A549 treated with DMSO at 1 μM for 4 hours (cell line): ENCODE data around the gene DYNC1LI1. TPM values are rescaled to one million over a fixed set of nuclear protein-coding genes. Genes with fewer than 3 reads are reported as not detected.

Experiments used
- total RNA-seq: library from RNA; stranded (reverse); fragments of 200-300 nt; extraction: Qiagen RNA extraction; gene quantifications from 5 replicates; pipeline ENCODE4 v1.2.3, GENCODE V29; 2022; ENCODE audit warnings: low read depth

The DYNC1LI1 gene
- 37.8 to 44.8 TPM (median 42.3 TPM) in 5 replicates for total RNA-seq

DNA sequence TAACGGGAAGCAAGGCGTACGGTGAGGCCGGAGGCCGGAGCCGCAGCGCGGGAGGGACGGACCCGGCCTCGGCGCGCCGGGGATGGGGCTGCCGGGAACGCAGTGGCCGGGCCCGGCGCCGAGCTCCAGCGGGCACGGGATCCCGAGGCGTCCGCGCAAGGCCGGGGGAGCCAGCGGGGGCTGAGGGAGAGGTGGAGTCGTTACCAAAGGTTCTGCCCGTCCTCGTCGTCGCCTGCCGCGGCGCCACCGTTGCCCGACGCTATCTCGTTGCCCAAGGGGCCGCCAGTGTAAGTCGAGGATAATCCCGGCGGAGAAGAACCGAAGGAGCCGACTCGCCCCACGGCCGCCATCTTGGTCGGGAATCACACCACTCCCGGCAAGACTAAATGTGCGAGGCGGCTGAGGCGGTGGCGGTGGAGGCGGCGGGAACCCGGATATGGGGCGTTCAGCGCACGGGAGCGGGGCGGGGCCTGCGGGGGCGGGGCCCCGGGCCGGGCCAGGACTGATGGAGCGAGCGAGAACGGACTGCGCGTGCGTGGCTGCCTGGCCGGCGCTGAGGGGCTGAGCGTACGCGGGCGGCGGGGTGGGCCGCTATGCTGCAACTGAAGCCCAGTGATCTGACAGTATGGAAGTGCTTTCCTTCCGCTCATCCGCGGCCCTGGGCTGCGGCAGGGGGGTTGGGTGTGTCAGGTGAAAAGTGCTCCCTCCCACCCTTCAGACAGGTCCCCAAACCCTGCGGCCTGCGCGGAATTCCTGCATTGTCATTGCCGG is at the start of gene DYNC1LI1:
Gene DYNC1LI1, minus strand, starts transcription at position 438 of the 771 bp plus-strand sequence. Its CDS starts 88 bp downstream, at position 350.

DNA sequence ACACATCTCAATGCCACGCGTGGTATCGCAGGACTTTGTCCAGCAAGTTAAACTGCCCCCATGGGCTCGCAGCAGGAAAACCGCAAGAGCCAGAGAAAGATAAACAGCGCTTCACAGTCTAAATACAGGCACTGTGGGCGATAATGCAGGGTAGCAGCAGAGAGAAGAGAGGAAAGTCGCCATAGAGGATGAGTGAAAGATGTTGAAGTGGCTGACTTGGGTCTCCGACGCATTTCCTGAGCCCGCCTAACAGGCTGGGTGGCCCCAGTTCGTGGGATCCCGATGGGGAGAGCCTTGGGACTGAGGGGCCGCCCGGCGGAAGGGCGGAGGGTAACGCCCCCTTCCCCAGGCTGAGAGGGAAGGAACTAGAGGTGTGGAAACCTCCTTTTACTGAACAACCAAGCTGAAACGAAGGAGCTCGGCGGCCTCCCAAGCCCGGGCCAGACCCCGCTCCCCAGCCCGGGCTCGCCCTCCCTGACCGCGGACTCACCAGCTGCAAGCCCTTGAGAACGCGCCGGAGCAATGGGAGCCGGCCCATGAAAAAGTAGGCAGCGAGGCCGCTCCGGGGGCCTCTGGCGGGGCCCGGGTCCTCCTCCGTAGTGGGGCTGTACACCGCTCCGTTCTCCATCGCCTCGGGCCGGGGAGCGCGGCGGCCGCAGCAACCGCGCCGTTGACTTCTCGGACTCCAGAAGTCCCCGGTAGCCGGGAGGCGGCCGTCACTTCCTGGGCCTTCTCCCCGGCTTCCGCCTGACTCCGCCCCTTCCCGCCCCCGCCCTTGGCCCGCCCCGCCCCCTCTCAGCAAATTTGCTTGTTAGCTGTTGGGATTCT is 68.3 kb downstream of the DYNC1LI1 start, which contains the start of gene CMTM6:
Gene CMTM6, minus strand, starts transcription at position 735 of the 828 bp plus-strand sequence. Its CDS starts 107 bp downstream, at position 628.

Other genes with a start within 250 kb of the DYNC1LI1 start
- 31.2 to 40.2 TPM (median 38.3 TPM) in 5 replicates for gene CMTM7, start 179.0 kb downstream of the DYNC1LI1 start, total RNA-seq
- gene CMTM6, start 68.0 kb downstream of the DYNC1LI1 start, total RNA-seq: 40.4 to 52.4 TPM (median 46.5 TPM) in 5 replicates
- gene CNOT10, start 114.3 kb upstream of the DYNC1LI1 start, total RNA-seq: 27.4 to 33.1 TPM (median 31.0 TPM) in 5 replicates
- gene TRIM71, start 247.1 kb upstream of the DYNC1LI1 start, total RNA-seq: 0.01 TPM in 1 of 5 replicates, not detected in the others